Osteoblast (primary cell): ENCODE data around the gene MDH1. TPM values are rescaled to one million over a fixed set of nuclear protein-coding genes. Genes with fewer than 3 reads are reported as not detected.
"Not testable (repeated sequence)": the region's sequence is repeated elsewhere in the genome, so short reads cannot be mapped to it uniquely, and the experiment has no call there.

ENCODE experiments used
- DNase-seq: peaks from one replicate; pipeline ENCODE4 v3.0.0; 2011; ENCODE audit warnings: low spot score, mixed read lengths; ENCODE audit not compliant: insufficient read length; ENCODE audit errors: missing footprints
- H2AFZ ChIP-seq: 2 replicates; pipeline ENCODE4 v1.6.0; 2011; ENCODE audit warnings: mild to moderate bottlenecking, low read length
- H3K27ac ChIP-seq: 2 replicates; pipeline ENCODE4 v1.5.1; 2011; ENCODE audit warnings: mild to moderate bottlenecking, low read depth, low read length, moderate library complexity
- H3K27me3 ChIP-seq: 2 replicates; pipeline ENCODE4 v1.6.0; 2012; ENCODE audit warnings: mild to moderate bottlenecking, control low read depth, inconsistent platforms, low read length, moderate library complexity; ENCODE audit not compliant: insufficient read depth
- H3K36me3 ChIP-seq: 2 replicates; pipeline ENCODE4 v1.5.1; 2011; ENCODE audit warnings: mild to moderate bottlenecking, low read length, control low read depth, moderate library complexity; ENCODE audit not compliant: insufficient read depth
- H3K4me1 ChIP-seq: 2 replicates; pipeline ENCODE4 v1.5.1; 2011; ENCODE audit warnings: mild to moderate bottlenecking, low read length, control low read depth, moderate library complexity; ENCODE audit not compliant: insufficient read depth
- H3K4me2 ChIP-seq: 2 replicates; pipeline ENCODE4 v1.6.0; 2011; ENCODE audit warnings: mild to moderate bottlenecking, low read length; ENCODE audit not compliant: insufficient read depth
- H3K4me3 ChIP-seq: fragments of 200-600 bp; sonication (generic); 3 replicates; pipeline ENCODE4 v1.5.1; 2012; ENCODE audit warnings: mild to moderate bottlenecking, low read length, inconsistent platforms; ENCODE audit not compliant: insufficient read depth
- H3K79me2 ChIP-seq: 2 replicates; pipeline ENCODE4 v1.6.0; 2012; ENCODE audit warnings: mild to moderate bottlenecking, low read length, control low read depth, inconsistent platforms; ENCODE audit not compliant: insufficient read depth
- H3K9me3 ChIP-seq: 2 replicates; pipeline ENCODE4 v1.5.1; 2011; ENCODE audit warnings: low read depth, low read length, control low read depth
- H4K20me1 ChIP-seq: 2 replicates; pipeline ENCODE4 v1.6.0; 2012; ENCODE audit warnings: mild to moderate bottlenecking, low read length, control low read depth; ENCODE audit not compliant: insufficient read depth
- CTCF ChIP-seq: IDR thresholded peaks from 2 replicates; pipeline ENCODE4 v1.5.1; 2011; ENCODE audit warnings: mild to moderate bottlenecking, low read depth, low read length, moderate library complexity; ENCODE audit errors: extremely low read depth
- total RNA-seq: library from RNA; depleted of rRNA; stranded (reverse); fragments of >200 nt; gene quantifications from 2 replicates; pipeline ENCODE4 v1.2.3, GENCODE V29; 2012

Gene MDH1
- total RNA-seq, 1 donor, result 122 TPM

- no peak overlapping the region for H3K4me3 ChIP-seq
- no peak overlapping the region for H2AFZ ChIP-seq
- H3K4me2 ChIP-seq, result no peak overlapping the region
- no peaks in the 10 kb centered on the region for H4K20me1 ChIP-seq
- no peak overlapping the region for H3K27ac ChIP-seq
- no peaks in the 10 kb centered on the region for H3K36me3 ChIP-seq
- H3K9me3 ChIP-seq, result no peaks in the 10 kb centered on the region
- H3K4me1 ChIP-seq, result no peaks in the 10 kb centered on the region
- H3K79me2 ChIP-seq, result no peaks in the 10 kb centered on the region
- H3K27me3 ChIP-seq, result no peaks in the 10 kb centered on the region
- DNase-seq, result no peak
- no peak for TF ChIP-seq CTCF
Measured at GRCh38 chr2:63545023-63545422, 43.7 kb upstream of the MDH1 start.

- no peak for TF ChIP-seq CTCF
- Histone ChIP-seq H3K79me2 (no peaks in the 10 kb centered on the region), H3K4me2 (peak overlapping the region; percentile 39), H3K27me3 (no peaks in the 10 kb centered on the region), H3K9me3 (no peaks in the 10 kb centered on the region), H2AFZ (no peak overlapping the region), H4K20me1 (no peaks in the 10 kb centered on the region), H3K27ac (no peak overlapping the region), H3K4me3 (no peak overlapping the region), H3K36me3 (no peaks in the 10 kb centered on the region), H3K4me1 (peaks cover 10% of the 10 kb centered on the region)
- DNase-seq, result no peak
Measured at GRCh38 chr2:63553049-63553448, 35.7 kb upstream of the MDH1 start.

GRCh38 chr2:63555299-63555698, 33.5 kb upstream of the MDH1 start:
- TF ChIP-seq CTCF, result no peak
- no peaks in the 10 kb centered on the region for H3K36me3 ChIP-seq
- no peaks in the 10 kb centered on the region for H4K20me1 ChIP-seq
- H3K27ac ChIP-seq, result no peak overlapping the region
- H3K4me3 ChIP-seq, result no peak overlapping the region
- no peak overlapping the region for H3K4me2 ChIP-seq
- no peak for DNase-seq
- no peak overlapping the region for H2AFZ ChIP-seq
- no peaks in the 10 kb centered on the region for H3K79me2 ChIP-seq
- no peaks in the 10 kb centered on the region for H3K27me3 ChIP-seq
- peaks cover 10% of the 10 kb centered on the region for H3K4me1 ChIP-seq
- H3K9me3 ChIP-seq, result no peaks in the 10 kb centered on the region

GRCh38 chr2:63555931-63556330, 32.8 kb upstream of the MDH1 start:
- H2AFZ ChIP-seq, result no peak overlapping the region
- H3K4me1 ChIP-seq, result peaks cover 10% of the 10 kb centered on the region
- H3K36me3 ChIP-seq, result no peaks in the 10 kb centered on the region
- H3K27me3 ChIP-seq, result no peaks in the 10 kb centered on the region
- no peak for DNase-seq
- H3K27ac ChIP-seq, result no peak overlapping the region
- no peaks in the 10 kb centered on the region for H3K9me3 ChIP-seq
- H3K4me3 ChIP-seq, result no peak overlapping the region
- no peak for TF ChIP-seq CTCF
- no peak overlapping the region for H3K4me2 ChIP-seq
- H4K20me1 ChIP-seq, result no peaks in the 10 kb centered on the region
- H3K79me2 ChIP-seq, result no peaks in the 10 kb centered on the region

GRCh38 chr2:63557819-63558218, 30.9 kb upstream of the MDH1 start:
- H3K4me3 ChIP-seq, H4K20me1 ChIP-seq, H2AFZ ChIP-seq, H3K79me2 ChIP-seq, H3K4me2 ChIP-seq, H3K9me3 ChIP-seq, DNase-seq, H3K36me3 ChIP-seq, H3K4me1 ChIP-seq, H3K27me3 ChIP-seq, H3K27ac ChIP-seq: not testable (repeated sequence)

GRCh38 chr2:63558922-63559321, 29.8 kb upstream of the MDH1 start:
- not testable (repeated sequence) for H2AFZ ChIP-seq, DNase-seq, H3K36me3 ChIP-seq, H3K4me2 ChIP-seq, H3K79me2 ChIP-seq, H4K20me1 ChIP-seq, H3K27ac ChIP-seq, H3K27me3 ChIP-seq, H3K4me3 ChIP-seq, H3K9me3 ChIP-seq, H3K4me1 ChIP-seq
